Aorta (tissue), 5 donors: ENCODE data around the gene LAMTOR4. TPM values are rescaled to one million over a fixed set of nuclear protein-coding genes. Genes with fewer than 3 reads are reported as not detected.
"Not testable (repeated sequence)": the region's sequence is repeated elsewhere in the genome, so short reads cannot be mapped to it uniquely, and the experiment has no call there.

Experiments
- ATAC-seq: fragments of 200-7000 bp; cut with Tn5 transposase; one replicate; pipeline ENCODE4 v1.9.1; 2022; ENCODE audit warnings: moderate library complexity; ENCODE audit not compliant: low FRiP score
- DNase-seq, 2 donors: peaks; one replicate each; pipeline ENCODE4 v3.0.0-alpha.2; 2020
- H3K27ac ChIP-seq, 2 donors: one replicate each; pipeline ENCODE4 v1.5.1; 2013; ENCODE audit warnings: low read length in 2 of 2, mild to moderate bottlenecking in 2 of 2, moderate library complexity in 2 of 2, control low read depth in 1 of 2, inconsistent platforms in 1 of 2, low read depth in 1 of 2
- H3K27me3 ChIP-seq, 2 donors: one replicate each; pipeline ENCODE4 v1.6.1; 2013; ENCODE audit warnings: control low read depth in 1 of 2, low read length in 1 of 2, mild to moderate bottlenecking in 1 of 2, moderate library complexity in 1 of 2; ENCODE audit not compliant: insufficient read depth in 2 of 2, control insufficient read depth in 1 of 2
- H3K36me3 ChIP-seq, 2 donors: one replicate each; pipeline ENCODE4 v1.6.1; 2013; ENCODE audit warnings: control low read depth in 1 of 2, low read length in 1 of 2, mild to moderate bottlenecking in 1 of 2; ENCODE audit not compliant: insufficient read depth in 2 of 2, control insufficient read depth in 1 of 2
- H3K4me1 ChIP-seq, 2 donors: one replicate each; pipeline ENCODE4 v1.6.1; 2013; ENCODE audit warnings: low read length in 2 of 2, control low read depth in 1 of 2, mild to moderate bottlenecking in 1 of 2, moderate library complexity in 1 of 2; ENCODE audit not compliant: insufficient read depth in 2 of 2, control insufficient read depth in 1 of 2
- H3K4me3 ChIP-seq, 2 donors: one replicate each; pipeline ENCODE4 v1.5.1; 2013; ENCODE audit warnings: low read length in 2 of 2, control low read depth in 1 of 2, mild to moderate bottlenecking in 1 of 2
- H3K9me3 ChIP-seq: one replicate; pipeline ENCODE4 v1.6.1; 2013; ENCODE audit warnings: mild to moderate bottlenecking, low read length; ENCODE audit not compliant: control insufficient read depth
- WGBS, 2 donors: extraction: QIAGEN DNeasy Blood & Tissue Kit; methylation state at CpG; one replicate each; pipeline ENCODE4 v1.1.7; 2013; 5-methylcytosine and 5-hydroxymethylcytosine counted together
- intact Hi-C, 2 donors: fragments of 100-400 bp; cut with DNase I; formaldehyde crosslinking; loops; one replicate each; pipeline versions ENCODE4 v1.14.2 to v1.15.0; 2022
- polyA plus RNA-seq, 2 donors: library from polyadenylated mRNA; stranded (reverse); fragments of 200-250 nt; gene quantifications; one replicate each; pipeline ENCODE4 v1.2.3, GENCODE V29; 2013
- total RNA-seq, 2 donors: library from RNA; stranded (reverse); fragmentation: NEBNext Ultra II Directional; extraction: Animal tissue kit (Norgen Biotek cat#: 25700); gene quantifications; one replicate each; pipeline ENCODE4 v1.2.1, GENCODE V29; 2021
- donor health status: healthy with polysubstance abuse.
- donor health status: Bipolar disorder and iron deficiency.
- donor health status: DM: no; HTN: no; CAD: no.
- donor health status: DM: no; HTN: no; CAD: no.
- donor health status: DM: yes; HTN: yes; CAD: no.

LAMTOR4 gene
- total and polyA plus RNA-seq, 4 donors: 80.2 to 310 (median 185) TPM

- Histone ChIP-seq H3K36me3 (no peaks in the 10 kb centered on the region), H3K4me3 (no peak overlapping the region), H3K9me3 (no peaks in the 10 kb centered on the region), H3K27me3 (no peaks in the 10 kb centered on the region), H3K27ac (no peak overlapping the region), H3K4me1 (no peaks in the 10 kb centered on the region)
- 91 to 95% methylated on average over 3 of the region's 3 CpGs for WGBS, 2 donors
- no peak for DNase-seq
- no peak for ATAC-seq
- intact Hi-C loops: no loop called here
Observed at GRCh38 chr7:100142461-100142860, 6.3 kb upstream of the LAMTOR4 start.

- WGBS, 2 donors: 85 to 86% methylated on average over 4 of the region's 4 CpGs
- not testable (repeated sequence) for H3K4me1 ChIP-seq
Observed at GRCh38 chr7:100146350-100146749, 2.4 kb upstream of the LAMTOR4 start.

GRCh38 chr7:100147278-100147677, 1.4 kb upstream of the LAMTOR4 start:
- no peaks in the 10 kb centered on the region for H3K9me3 ChIP-seq
- H3K4me1 ChIP-seq: no peaks in the 10 kb centered on the region
- DNase-seq: no peak
- H3K27ac ChIP-seq: no peak overlapping the region
- no peak overlapping the region for H3K4me3 ChIP-seq
- H3K27me3 ChIP-seq: no peaks in the 10 kb centered on the region
- intact Hi-C loops: no loop called here
- no peaks in the 10 kb centered on the region for H3K36me3 ChIP-seq
- no peak for ATAC-seq
- WGBS, 2 donors: 88 to 96% methylated on average over 2 of the region's 2 CpGs

More at GRCh38 chr7:100146350-100146749, 2.4 kb upstream of the LAMTOR4 start:
- H3K4me3 ChIP-seq, H3K27me3 ChIP-seq, DNase-seq, H3K36me3 ChIP-seq, H3K9me3 ChIP-seq, ATAC-seq, intact Hi-C loops, H3K27ac ChIP-seq: not testable (repeated sequence)

- Histone ChIP-seq H3K27ac (peak overlapping the region in 1 of 2 donors; percentile 28), H3K4me1 (no peaks in the 10 kb centered on the region), H3K36me3 (no peaks in the 10 kb centered on the region), H3K27me3 (no peaks in the 10 kb centered on the region), H3K4me3 (peak overlapping the region; percentile 3 to 13), H3K9me3 (no peaks in the 10 kb centered on the region)
- intact Hi-C loops: no loop called here
- WGBS, 2 donors: 5 to 9% methylated on average over 14 of the region's 14 CpGs
- peak; percentile 2 for ATAC-seq
- DNase-seq: no peak
Observed at GRCh38 chr7:100148225-100148558, 526 bp upstream of the LAMTOR4 start.

GRCh38 chr7:100152404-100152803, 3.7 kb downstream of the LAMTOR4 start:
- intact Hi-C loops: no loop called here
- DNase-seq: no peak
- Histone ChIP-seq H3K27me3 (no peaks in the 10 kb centered on the region), H3K4me1 (no peaks in the 10 kb centered on the region), H3K36me3 (no peaks in the 10 kb centered on the region), H3K9me3 (no peaks in the 10 kb centered on the region), H3K4me3 (no peak overlapping the region), H3K27ac (no peak overlapping the region)
- no peak for ATAC-seq

- H3K9me3 ChIP-seq: no peaks in the 10 kb centered on the region
- no peak overlapping the region for H3K4me3 ChIP-seq
- no peak overlapping the region for H3K27ac ChIP-seq
- WGBS, 2 donors: 86% methylated on average over 18 of the region's 18 CpGs
- DNase-seq (no peak), ATAC-seq (no peak)
- intact Hi-C loops: no loop called here
- no peaks in the 10 kb centered on the region for H3K4me1 ChIP-seq
- no peaks in the 10 kb centered on the region for H3K27me3 ChIP-seq
- H3K36me3 ChIP-seq: no peaks in the 10 kb centered on the region
Observed at GRCh38 chr7:100152937-100153666, 4.4 kb downstream of the LAMTOR4 start.

- WGBS, 2 donors: 79 to 80% methylated on average over 16 of the region's 16 CpGs
- Histone ChIP-seq H3K27ac (no peak overlapping the region), H3K4me3 (no peak overlapping the region), H3K4me1 (no peaks in the 10 kb centered on the region), H3K27me3 (no peaks in the 10 kb centered on the region), H3K36me3 (no peaks in the 10 kb centered on the region), H3K9me3 (no peaks in the 10 kb centered on the region)
- intact Hi-C loops: no loop called here
- ATAC-seq (no peak), DNase-seq (no peak)
Observed at GRCh38 chr7:100153708-100154535, 5.2 kb downstream of the LAMTOR4 start.

GRCh38 chr7:100154651-100155491, 6.2 kb downstream of the LAMTOR4 start:
- no peak for DNase-seq
- Histone ChIP-seq H3K27me3 (no peaks in the 10 kb centered on the region), H3K9me3 (no peaks in the 10 kb centered on the region), H3K27ac (no peak overlapping the region), H3K4me1 (no peaks in the 10 kb centered on the region), H3K4me3 (no peak overlapping the region), H3K36me3 (no peaks in the 10 kb centered on the region)
- 59 to 66% methylated on average over 28 to 30 of the region's 30 CpGs for WGBS, 2 donors
- intact Hi-C loops: no loop called here
- no peak for ATAC-seq
